WERI-Rb-1 (cell line): ENCODE results near the gene CADM1.

Source experiments
- DNase-seq: peaks from one replicate; pipeline ENCODE4 v3.0.0-alpha.2; 2020
- H3K27ac ChIP-seq: fragments of 250-450 bp; sonication (Bioruptor Pico); 2 replicates; pipeline ENCODE4 v1.5.1; 2020; ENCODE audit warnings: mild to moderate bottlenecking, moderate library complexity
- H3K27me3 ChIP-seq: fragments of 250-450 bp; sonication (Bioruptor Pico); 2 replicates; pipeline ENCODE4 v1.5.1; 2021; ENCODE audit warnings: mild to moderate bottlenecking, low read depth, moderate library complexity; ENCODE audit not compliant: insufficient read depth, severe bottlenecking
- H3K36me3 ChIP-seq: fragments of 250-450 bp; sonication (Bioruptor Pico); 2 replicates; pipeline ENCODE4 v1.5.1; 2020; ENCODE audit warnings: mild to moderate bottlenecking, moderate library complexity
- H3K4me3 ChIP-seq: 2 replicates; pipeline ENCODE4 v1.5.1; 2011; ENCODE audit warnings: low read depth, mild to moderate bottlenecking, control low read depth, low read length
- H3K9me3 ChIP-seq: fragments of 250-450 bp; sonication (Bioruptor Pico); 2 replicates; pipeline ENCODE4 v1.5.1; 2021; ENCODE audit warnings: mild to moderate bottlenecking, moderate library complexity; ENCODE audit not compliant: severe bottlenecking
- TF ChIP-seq, protein P1 (sequence below): IDR thresholded peaks from 2 replicates; pipeline ENCODE4 v1.5.1; 2011; ENCODE audit warnings: low read depth, mild to moderate bottlenecking, control low read depth, inconsistent platforms, low read length

Gene CADM1

DNA sequence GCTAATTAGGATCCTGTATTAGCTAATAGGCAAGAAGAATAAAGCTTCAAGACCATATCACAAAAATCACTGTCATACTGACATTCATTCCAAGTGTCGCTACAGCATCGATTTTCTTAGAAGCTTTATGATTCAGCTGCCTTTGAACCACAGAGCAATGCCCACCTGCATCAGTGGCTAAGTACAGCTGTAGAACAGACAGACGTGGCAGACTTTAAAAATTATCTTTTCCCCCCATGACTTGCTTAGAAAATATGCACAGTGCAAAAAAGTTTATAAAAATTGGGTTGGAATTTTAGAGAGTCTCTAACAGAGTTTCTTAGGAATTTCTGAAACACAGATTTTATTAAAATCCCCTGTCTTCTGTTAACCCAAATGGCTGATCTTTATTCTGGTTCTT is 120.8 kb downstream of the CADM1 start:
- Histone ChIP-seq H3K36me3 (no peaks in the 10 kb centered on the region), H3K9me3 (no peaks in the 10 kb centered on the region), H3K4me3 (no peak overlapping the region), H3K27ac (no peak overlapping the region), H3K27me3 (no peaks in the 10 kb centered on the region)
- TF ChIP-seq, protein P1, sequence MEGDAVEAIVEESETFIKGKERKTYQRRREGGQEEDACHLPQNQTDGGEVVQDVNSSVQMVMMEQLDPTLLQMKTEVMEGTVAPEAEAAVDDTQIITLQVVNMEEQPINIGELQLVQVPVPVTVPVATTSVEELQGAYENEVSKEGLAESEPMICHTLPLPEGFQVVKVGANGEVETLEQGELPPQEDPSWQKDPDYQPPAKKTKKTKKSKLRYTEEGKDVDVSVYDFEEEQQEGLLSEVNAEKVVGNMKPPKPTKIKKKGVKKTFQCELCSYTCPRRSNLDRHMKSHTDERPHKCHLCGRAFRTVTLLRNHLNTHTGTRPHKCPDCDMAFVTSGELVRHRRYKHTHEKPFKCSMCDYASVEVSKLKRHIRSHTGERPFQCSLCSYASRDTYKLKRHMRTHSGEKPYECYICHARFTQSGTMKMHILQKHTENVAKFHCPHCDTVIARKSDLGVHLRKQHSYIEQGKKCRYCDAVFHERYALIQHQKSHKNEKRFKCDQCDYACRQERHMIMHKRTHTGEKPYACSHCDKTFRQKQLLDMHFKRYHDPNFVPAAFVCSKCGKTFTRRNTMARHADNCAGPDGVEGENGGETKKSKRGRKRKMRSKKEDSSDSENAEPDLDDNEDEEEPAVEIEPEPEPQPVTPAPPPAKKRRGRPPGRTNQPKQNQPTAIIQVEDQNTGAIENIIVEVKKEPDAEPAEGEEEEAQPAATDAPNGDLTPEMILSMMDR, result no peak
- no peak for DNase-seq

DNA sequence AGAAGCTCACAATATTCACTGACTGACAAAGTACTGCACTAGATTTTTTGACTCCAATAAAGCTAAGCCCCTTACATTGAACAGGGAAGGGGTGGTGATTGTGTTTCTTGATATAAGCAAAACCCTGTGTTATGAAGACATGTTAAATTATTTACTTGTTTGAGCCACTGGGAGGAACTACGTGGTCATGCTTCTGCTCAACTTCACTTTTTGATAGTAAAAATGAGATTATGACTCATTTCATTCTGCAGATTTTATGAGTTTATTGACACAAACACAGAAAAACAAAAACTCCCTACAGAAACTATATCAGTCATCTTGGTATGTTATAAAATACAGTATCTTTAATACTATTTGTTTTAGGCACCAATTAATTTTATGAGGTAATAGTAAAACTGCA is 124.7 kb downstream of the CADM1 start:
- no peak for DNase-seq
- Histone ChIP-seq H3K36me3 (no peaks in the 10 kb centered on the region), H3K4me3 (no peak overlapping the region), H3K9me3 (no peaks in the 10 kb centered on the region), H3K27me3 (no peaks in the 10 kb centered on the region), H3K27ac (no peak overlapping the region)
- TF ChIP-seq, protein P1, result no peak

DNA sequence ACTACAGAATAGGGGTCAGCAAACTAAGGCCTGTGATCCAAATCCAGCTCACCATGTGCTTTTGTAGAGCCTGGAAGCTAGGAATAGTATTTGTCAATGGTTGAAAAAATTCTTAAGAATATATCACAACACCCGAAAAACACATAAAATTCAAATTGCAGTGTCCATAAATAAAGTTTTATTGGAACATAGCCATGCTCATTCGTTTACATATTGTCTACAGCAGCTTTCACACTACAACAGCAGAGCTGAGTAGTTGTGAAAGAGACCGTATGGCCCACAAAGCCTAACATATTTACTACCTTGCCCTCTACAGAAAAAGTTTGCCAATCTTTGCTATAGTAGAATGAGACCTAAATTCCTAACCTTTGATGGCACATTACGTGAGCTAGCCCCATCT is 125.7 kb downstream of the CADM1 start:
- H3K27me3 ChIP-seq, result no peaks in the 10 kb centered on the region
- no peak overlapping the region for H3K27ac ChIP-seq
- H3K4me3 ChIP-seq, result no peak overlapping the region
- no peak for DNase-seq
- H3K36me3 ChIP-seq, result no peaks in the 10 kb centered on the region
- TF ChIP-seq, protein P1, result no peak
- H3K9me3 ChIP-seq, result no peaks in the 10 kb centered on the region

DNA sequence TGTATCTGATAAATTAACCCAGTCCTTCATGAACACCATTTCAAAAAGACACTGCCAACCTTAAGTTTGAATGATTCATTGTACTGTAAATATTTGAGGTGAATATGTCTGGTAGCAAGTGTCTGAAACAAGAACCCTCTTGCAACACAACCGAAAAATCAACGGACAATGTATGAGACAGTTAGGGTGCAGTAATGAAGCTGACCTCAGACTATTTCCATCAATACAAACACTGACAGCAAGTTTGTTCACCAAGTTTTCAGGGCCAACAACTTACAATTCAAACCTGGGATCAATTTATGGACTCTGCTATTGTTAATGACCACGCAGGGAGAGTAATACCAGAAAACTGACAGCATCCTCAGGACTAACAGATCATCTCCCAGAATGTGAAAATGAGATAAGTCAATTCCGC is 126.3 kb downstream of the CADM1 start:
- TF ChIP-seq, protein P1, result no peak
- Histone ChIP-seq H3K27ac (no peak overlapping the region), H3K36me3 (no peaks in the 10 kb centered on the region), H3K27me3 (no peaks in the 10 kb centered on the region), H3K4me3 (no peak overlapping the region), H3K9me3 (no peaks in the 10 kb centered on the region)
- no peak for DNase-seq

DNA sequence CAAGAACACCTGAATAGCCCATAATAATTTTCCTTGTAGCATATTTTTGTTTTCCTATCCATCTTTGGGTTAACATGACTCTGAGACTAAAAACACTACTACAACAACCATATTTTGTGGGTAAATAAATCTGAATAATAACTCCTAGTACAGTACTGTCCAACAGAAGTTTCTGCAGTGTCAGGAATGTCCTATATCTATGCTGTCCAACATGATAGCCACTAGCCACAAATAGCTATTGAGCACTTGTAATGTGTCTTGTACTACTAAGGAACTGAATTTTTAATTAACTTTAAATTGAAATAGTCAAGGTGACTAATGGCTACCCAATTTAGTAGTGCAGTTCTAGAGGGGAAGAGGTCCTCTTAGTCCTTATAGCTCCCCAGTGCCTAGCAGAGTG is 135.6 kb downstream of the CADM1 start:
- TF ChIP-seq, protein P1, result no peak
- no peak for DNase-seq
- no peaks in the 10 kb centered on the region for H3K9me3 ChIP-seq

DNA sequence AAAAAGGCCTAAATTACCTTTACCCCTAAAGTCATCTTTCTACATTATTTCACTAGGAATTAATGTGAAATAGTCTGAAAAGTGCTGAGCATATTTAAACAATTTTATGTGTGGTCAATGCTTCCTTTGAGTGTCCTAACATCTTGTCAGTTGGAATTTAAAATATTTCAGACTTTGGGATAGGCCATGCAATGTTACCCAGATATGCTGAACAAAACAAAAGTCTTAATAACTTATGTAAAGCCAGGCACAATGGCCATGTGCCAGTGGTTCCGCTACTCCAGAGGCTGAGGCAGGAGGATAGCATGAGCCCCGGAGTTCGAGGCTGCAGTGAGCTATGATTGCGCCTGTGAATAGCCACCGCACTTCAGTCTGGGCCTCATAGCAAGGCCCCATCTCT is 137.4 kb downstream of the CADM1 start:
- Histone ChIP-seq H3K27me3 (no peaks in the 10 kb centered on the region), H3K4me3 (no peak overlapping the region), H3K9me3 (no peaks in the 10 kb centered on the region), H3K27ac (no peak overlapping the region), H3K36me3 (no peaks in the 10 kb centered on the region)
- TF ChIP-seq, protein P1, result no peak
- no peak for DNase-seq

More for the DNA sequence above, 135.6 kb downstream of the CADM1 start:
- H3K27ac ChIP-seq, result no peak overlapping the region
- H3K36me3 ChIP-seq, result no peaks in the 10 kb centered on the region
- no peaks in the 10 kb centered on the region for H3K27me3 ChIP-seq
- H3K4me3 ChIP-seq, result no peak overlapping the region
